NCI-H2107 (cell line): ENCODE results near the gene ARPC2.

Experiments
- DNase-seq: peaks from one replicate; lab custom pipeline; 2025; lab: John Stamatoyannopoulos, UW

ARPC2 gene

DNA sequence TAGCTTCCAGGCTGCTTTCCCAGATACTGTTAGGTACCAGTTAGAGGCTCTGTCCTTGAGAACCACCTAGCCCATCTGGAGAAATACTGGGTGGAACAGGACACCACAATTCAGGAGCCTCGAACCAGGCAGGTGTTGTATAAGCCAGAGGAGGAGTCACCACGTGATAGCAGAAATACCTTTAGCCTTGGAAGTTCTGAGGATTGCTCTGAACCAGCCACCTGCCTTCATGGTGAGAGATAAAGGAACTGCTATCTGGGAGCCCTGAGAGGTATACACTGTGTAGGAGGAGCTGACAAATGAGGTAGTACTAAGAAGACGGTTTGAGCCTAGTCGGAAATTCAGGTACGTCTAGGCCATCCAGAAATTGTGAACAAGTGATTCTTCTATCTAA, 36.2 kb downstream of the ARPC2 start:
- DNase-seq, result no peak

DNA sequence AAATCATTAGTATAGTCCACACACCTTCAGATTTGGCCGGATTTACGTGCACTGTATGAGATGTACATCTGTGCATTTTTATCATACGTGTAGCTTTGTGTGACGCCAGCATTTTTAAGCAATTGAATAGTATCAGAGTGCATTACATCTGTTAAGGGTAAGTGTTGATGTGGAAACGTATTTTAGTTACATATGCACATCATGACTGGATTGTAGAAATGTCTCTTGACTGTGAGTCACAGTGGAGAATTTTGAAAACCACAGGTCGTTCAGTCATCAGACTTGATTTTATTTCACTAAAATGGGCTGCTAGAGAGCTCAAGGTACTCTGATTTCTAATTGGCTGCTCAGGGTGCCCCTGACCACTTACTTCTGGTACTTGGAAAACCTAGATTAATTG, 38.5 kb downstream of the ARPC2 start:
- no peak for DNase-seq

DNA sequence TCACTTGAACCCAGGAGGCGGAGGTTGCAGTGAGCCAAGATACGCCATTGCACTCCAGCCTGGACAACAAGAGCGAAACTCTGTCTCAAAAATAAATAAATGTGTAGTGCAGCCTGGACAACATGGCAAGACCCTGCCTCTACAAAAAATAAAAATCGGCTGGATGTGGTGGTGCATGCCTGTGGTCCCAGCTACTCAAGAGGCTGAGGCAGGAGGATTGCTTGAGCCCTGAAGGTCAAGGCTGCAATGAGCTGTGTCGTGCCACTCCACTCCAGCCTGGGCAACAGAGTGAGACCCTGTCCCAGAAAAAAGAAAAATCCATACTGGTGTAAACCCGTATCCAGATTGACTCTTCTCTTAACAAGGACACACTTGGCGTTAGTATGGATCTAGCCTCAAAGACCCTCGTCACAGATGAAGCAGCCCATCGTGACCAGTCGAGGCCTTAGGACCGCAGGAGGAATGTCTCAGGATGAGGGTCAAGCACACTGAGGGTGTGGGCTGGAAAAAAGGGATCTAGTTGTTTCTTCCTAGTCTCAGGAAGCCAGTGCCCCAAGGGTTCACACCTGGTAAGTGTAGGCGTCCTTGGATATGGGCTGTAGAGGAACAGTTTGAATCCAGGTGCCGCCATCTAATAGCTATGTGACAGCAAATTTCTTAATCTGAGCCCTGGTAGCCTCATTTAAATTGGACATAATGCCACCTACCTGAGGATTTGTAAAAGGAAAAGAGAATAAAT, 39.8 kb downstream of the ARPC2 start:
- no peak for DNase-seq

DNA sequence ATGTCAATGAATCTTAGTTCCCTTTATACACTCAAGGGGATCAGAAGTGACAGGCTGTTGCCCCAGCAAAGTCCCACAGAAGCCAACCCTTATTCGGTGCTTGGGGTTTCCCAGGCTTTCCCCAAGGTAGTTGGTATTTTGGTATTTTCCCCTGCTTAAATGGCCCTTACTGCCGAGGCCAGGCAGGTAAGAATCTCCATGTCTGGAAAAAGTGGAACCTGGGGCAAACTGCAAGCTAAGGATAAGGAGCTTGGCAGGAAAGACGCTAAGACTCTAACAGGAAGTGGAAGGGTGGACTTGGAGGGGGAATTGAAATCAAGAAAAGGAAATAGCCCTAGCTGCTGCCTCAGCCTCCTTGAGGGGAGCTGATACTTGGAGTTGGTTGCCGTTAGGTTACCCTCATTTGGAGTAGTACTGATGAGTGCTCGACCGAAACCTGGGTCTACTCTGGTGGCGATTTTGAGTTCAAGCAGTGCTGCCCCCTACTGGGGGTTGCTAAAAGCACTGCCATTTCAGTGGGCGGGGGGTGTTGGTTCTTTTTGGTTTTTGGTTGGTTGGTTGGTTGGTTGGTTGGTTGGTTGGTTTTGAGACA, 40.5 kb downstream of the ARPC2 start:
- DNase-seq, result no peak

DNA sequence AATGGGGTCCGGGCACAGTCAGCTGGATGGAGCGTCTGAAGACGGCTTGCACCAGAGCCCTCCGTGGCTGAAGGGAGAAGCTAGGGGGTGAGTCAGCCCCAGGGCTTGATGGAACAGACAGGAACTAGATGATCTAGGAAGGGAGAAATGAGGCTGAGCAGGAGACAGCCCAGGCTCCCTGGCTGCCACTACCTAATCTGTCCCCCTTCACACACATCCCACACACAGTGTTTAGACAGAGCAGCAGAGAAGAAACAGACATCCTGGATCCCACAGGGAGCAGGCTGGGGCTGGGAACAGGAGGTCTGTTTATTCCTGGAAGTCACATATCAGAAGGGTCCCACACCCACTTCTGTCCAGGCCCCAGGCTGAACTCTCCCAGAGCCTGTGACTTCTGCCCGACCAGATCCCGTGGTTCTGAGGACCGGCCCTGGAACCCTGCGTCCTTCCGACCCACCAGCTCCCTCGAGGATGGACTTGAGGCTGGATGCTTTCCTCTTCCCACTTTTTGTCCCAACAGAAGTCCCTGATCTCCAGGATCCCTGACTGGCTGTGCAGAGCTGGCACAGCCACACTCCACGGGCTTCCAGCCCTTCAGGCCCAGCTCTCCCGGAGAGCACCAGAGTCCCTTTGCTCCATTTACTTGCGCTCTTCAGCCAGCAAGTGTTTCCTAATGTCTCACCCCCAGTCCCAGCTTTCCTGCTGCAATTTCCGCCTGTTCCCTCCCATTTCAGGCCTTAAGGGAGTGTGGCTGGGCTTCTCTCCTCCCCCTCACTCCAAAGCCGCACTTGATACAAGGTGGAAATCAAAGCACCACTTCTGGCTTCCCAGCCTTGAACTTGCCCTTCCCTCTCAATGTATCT, 42.3 kb downstream of the ARPC2 start:
- DNase-seq, result no peak

DNA sequence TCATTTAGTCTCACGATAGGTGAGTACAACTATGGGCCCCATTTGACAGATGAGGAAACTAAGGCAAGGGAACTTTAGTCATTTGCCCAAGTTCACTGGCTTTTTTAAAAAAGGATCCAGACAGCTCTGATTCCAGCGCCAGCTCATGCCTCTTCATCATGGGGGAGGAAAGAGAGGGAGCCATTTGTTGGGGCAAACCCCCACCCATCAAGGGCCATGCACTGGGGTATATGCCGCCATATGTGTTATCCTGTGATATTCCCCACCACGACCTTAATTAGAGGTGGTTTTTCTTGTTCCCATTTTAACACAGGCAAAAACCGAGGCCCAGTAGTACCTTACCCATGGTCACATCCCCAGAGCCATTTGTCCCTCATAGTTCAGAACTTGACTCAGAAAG, 43.2 kb downstream of the ARPC2 start:
- DNase-seq, result no peak

DNA sequence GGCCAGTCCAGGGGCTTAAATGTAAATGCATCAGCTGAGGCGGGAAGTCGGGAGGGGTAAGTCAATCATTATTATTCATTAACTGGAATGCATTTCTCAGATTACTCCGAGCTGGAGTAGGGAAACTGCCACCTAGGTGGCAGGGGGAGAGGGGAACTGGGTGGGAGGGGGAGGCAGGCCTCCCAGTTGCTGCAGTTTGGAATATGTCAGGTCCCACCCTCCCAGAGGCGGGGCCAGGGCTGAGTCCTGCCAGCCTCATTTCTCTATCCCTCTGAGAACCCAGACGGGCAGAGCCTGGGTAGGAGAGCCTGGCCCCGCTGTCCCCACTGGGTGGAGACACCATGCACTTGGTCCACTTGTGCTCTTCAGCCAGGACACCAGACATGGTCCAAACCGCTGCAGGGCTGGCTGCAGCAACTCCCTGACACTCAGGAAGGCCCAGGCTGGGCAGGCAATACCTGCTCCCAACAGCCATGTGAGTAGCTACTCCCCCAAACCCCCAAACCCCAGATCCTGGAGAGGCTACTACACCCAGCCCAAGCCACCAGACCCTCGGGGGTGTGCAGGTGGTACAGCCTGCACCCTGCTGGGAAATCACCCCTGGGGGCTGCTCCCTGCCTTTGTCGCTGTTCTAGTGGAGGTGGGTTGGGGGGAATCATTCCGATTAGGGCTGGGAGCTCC, 43.9 kb downstream of the ARPC2 start, which contains the start of gene GPBAR1:
GPBAR1 (plus strand) TSS at position 274 of the 681 bp plus-strand sequence. CDS start 1,710 bp downstream, outside the sequence.
- no peak for DNase-seq

DNA sequence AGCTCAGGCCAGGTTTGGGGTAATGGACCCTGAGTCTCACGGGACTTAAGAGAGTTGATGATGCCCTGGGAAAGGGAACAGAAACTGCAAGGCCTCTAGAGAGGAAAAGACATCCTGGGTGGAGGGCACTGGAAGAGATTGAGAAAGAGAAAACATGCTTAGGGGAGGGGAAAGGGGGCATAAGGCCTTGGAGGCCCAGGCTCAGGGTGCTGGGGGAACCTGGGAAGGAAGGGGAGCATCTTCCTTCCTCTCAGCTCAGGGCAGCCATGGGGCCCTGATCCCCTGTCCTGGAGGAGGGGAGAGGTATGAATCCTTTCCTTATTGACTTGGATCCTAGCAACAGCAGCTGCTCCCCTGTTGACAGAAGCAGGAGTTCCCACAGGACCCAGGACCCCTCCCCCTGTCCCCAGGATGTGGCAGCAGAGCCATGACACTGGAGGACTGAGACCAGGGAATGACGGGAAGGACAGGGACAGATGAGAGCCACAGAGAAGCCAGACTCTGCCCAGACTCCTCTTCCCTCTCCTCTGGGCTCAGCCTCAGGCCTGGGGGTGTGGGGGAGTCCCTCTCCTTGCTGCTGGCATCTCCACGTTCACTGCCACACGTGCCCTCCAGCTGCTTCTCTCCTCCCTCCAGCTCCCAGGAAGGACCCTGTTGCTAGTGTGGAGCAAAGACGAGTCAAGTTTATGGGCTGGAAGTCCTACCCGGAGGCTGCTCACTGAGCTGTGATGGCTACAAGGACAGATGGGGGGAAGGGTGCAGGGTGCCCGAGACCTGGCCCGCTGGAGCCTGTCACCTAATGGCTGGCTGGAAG, 44.6 kb downstream of the ARPC2 start:
- no peak for DNase-seq

DNA sequence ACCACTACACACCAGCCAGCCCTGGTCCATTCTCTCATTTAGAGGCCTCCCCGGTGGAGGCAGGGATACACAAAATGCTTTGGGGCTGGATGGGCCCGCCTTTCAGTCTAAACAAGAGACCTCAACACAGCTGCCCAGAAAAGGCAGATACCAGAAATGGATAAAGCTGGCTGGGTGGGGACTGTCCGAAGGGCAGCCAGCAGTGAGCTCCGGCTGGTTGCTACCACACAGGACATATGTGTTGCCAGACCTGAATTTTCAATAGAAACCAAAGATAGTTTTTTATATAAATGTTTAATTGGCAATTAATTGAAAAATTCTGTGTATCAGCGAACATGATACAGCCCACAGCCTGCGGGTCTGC, 45.2 kb downstream of the ARPC2 start:
- no peak for DNase-seq

DNA sequence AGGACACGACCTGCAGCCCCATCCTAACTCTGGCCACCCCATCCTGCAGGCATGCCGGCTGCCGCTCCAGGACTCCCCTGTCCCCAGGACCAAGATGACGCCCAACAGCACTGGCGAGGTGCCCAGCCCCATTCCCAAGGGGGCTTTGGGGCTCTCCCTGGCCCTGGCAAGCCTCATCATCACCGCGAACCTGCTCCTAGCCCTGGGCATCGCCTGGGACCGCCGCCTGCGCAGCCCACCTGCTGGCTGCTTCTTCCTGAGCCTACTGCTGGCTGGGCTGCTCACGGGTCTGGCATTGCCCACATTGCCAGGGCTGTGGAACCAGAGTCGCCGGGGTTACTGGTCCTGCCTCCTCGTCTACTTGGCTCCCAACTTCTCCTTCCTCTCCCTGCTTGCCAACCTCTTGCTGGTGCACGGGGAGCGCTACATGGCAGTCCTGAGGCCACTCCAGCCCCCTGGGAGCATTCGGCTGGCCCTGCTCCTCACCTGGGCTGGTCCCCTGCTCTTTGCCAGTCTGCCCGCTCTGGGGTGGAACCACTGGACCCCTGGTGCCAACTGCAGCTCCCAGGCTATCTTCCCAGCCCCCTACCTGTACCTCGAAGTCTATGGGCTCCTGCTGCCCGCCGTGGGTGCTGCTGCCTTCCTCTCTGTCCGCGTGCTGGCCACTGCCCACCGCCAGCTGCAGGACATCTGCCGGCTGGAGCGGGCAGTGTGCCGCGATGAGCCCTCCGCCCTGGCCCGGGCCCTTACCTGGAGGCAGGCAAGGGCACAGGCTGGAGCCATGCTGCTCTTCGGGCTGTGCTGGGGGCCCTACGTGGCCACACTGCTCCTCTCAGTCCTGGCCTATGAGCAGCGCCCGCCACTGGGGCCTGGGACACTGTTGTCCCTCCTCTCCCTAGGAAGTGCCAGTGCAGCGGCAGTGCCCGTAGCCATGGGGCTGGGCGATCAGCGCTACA, 45.9 kb downstream of the ARPC2 start:
- no peak for DNase-seq

DNA sequence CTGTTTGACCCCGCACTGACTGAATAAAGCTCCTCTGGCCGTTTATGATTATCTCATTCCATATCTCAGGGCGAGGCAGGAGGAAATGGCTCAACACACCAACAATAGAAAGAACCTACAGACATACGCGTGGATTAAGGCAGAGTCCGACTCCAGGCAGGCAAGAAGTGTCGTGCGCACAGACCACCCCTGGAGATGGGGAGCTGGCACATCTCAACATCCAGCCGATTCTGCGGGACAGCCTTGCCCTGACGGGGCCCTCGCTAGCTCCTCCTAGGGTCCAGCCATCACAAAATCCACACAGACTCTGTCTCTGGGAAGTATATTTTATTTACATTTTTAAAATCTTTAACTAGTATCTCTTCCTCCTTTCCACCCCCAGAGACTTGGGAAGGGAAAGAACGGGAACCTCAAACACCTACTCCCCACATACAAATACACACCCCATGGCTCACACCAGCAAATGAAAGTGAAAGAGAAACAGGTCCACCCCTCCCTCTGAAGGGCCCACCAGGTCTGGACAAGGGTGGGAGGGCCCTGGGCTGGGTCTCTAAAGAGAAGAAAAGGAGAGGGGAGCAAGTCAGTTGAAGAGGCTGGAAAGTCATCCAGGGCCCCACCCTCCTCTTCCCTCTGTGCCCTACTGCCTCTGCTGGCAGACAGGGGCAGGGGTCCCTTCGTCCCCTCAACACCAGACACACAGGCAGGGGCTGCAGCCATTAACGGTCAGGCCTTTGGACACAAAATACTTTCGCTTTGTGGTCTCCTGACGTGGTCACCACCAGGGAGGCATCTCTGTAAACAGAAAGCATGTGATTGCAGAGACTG, 47.0 kb downstream of the ARPC2 start:
- no peak for DNase-seq

DNA sequence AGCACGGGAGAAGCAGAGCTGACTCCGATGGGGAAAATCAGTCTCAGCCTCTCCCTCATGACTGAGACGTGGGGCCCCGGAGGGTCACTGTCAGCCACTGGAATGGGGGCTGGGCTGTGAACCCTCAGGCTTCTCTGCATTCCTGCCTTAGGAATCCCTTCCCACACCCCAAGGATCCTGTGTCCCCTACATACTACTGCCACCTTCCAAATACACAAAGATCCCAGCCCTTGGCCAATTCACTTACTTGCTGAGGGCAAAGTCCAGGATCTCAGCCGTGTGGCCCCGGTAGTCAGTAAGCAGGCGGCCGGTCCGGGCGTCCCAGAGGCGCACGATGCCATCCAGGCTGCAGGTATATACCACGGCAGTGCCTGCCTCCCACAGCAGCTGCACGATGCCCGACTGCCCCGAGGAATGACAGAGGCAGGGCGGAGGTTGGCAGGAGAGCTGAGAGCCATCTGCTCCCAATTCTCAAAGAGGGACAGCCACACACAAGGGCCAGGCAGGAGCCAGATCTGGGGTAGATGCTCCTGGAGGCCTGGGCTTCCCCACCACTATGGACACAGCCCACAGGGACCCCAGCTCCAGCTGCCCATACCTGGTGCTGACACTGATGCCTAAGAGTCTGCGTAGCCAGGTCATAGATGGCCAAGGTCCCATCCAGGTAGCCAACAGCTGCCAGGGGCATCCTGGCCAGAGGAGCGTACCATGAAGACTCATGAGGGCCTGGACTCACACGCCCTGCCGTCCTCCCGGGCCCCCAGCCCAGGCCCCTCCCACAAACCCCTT, 48.0 kb downstream of the ARPC2 start:
- DNase-seq, result no peak

DNA sequence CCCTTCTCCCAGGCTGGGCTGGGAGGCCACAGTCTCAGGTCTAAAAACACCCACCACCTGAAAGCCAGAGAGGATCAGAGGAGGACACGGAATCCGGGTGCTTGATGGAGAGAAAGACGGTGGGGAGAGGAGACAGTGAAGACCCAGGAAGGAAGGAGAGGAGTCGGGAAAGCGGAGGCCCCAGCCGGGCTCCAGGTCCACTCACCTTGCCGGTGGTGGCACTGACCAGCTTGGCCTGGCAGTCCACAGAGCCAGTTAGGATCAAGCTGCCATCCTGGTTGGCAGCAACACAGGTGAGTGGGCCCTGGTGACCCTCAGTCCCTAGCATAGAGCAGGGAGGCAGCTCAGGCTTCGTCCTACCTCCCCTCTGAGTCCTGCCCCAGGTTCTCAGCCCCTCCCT, 48.6 kb downstream of the ARPC2 start:
- no peak for DNase-seq

DNA sequence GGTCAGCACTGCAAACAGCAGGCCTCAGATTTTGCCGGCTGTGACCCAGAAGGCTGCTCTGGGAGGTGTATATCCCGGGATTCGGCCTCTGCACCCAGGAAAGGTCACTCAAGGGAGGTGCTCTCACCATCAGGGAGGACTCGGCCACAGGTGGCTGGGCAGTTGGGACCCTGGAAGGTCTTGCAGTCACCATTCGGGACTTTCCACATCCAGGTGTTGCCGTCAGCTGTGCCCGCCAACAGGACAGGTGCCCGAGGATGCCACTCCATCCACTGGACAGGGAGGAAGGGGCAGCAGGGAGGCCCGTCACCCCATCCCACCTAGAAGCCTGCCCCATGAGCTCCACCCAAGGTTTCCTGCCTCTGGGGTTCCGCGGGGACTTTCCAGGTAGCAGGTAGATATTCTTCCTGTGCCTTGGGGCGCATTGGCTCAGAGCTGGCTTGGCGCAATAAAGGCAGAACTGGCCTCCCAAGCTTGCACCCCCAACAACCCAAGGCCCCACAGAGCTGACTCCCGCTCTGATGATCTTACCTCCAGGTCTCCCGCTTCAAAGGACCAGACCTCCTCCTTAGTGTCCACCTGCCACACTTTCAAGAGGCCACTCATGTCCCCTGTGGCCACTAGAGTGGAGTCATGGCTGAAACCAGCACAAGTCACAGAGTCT, 49.5 kb downstream of the ARPC2 start:
- no peak for DNase-seq

DNA sequence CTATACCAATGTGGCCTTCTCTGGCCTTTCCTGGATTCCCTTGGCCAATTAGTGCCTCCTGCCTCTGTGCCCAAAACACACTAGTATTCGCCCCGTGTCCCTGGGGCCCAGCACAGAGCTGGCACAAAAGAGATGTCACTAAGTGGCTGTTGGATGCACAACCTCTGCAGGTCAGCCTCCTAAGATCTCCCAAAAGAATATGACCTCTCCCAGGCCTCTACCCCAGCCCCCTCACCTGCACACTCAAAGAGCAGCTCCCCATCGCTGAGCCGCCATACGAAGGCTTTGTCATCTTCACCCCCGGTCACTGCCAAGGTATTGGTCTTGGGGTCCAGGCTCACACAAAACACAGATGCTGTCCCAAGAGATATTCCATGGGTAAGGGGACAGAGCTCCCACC, 50.3 kb downstream of the ARPC2 start:
- no peak for DNase-seq

DNA sequence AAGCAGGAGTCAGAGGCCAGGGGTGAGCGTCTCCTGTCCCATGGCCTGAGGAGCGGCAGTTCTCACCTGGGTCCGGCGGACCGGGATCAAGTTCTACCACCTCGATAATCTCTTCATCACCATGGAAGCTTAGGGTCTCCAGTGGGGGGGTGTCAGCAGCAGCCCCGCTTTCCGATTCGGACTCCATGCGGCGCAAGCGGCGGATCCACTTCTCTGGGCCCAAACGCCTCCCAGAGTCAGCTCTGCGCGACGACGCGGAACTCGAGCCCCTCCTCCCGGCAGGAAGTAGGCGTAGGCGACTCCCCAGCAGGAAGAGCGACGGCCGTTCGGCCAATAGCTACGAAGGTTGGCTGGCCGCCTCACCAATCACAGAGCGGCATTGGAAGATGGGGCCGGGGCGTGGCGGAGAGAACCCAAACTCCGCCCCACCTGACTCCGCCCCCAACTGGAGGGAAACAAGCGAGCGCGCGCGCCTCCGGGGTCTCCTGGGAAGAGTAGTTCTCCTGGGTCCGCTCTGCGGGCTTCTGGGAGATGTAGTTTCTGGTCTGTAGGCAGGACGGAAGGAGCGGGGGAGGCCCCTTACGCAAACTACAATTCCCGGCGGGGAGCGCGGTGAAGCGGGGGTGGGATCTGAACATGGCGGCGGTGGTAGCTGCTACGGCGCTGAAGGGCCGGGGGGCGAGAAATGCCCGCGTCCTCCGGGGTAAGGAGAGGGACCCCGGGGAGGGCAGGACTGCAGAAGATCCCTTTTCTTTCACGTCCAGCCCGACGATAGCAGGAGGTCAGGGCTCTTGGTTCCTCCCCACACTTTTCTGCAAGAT, 53.1 kb downstream of the ARPC2 start, which contains the start of the genes AAMP and PNKD:
AAMP (minus strand) TSS at position 238 of the 821 bp plus-strand sequence; CDS start at position 187, 51 bp downstream.
PNKD (plus strand) TSS at position 620 of the 821 bp plus-strand sequence; CDS start at position 637, 17 bp downstream.
- peak; percentile 98 for DNase-seq
